Esophagus squamous epithelium (tissue), 4 donors: ENCODE measurements around the gene PAPPA.

Source experiments
- CTCF ChIP-seq, 6 experiments: fragments of 450-650 bp in 4 of 6; fragments of 200-600 bp in 2 of 6; sonication (generic) in 2 of 6; IDR thresholded peaks; one replicate each; pipeline ENCODE4 v1.5.1; 2016 to 2019; ENCODE audit warnings: antibody characterized with exemption in 6 of 6, mild to moderate bottlenecking in 4 of 6, moderate library complexity in 4 of 6
- POLR2A ChIP-seq, 4 donors: fragments of 450-650 bp; IDR thresholded peaks; one replicate each; pipeline ENCODE4 v1.6.1; 2017; ENCODE audit warnings: antibody characterized with exemption in 4 of 4, mild to moderate bottlenecking in 4 of 4, moderate library complexity in 3 of 4

DNA sequence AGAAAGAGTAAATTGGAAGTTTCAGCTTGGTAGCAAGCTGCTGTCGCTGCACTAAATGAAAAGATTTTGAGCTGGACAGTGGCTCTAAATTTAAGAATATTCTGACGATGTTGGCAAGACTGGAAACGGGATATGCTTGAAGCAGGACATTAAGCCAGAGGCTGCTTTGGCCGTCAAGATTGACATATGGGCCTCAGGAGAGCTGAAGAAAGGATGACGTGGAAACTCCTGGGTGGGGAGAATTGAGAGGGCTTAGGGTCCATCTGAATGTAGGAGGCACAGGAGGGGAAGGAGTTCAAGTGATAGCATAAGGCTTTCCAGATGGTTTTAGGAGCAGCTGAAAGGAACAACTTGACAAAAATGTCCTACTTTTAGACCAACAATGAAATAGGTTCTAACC is 108.9 kb downstream of the PAPPA start:
- TF ChIP-seq CTCF (IDR thresholded peaks at IDR 0.05) (no peak), POLR2A (IDR thresholded peaks at IDR 0.05) (no peak)
